Stimulated activated CD4-positive, alpha-beta T cell treated with anti-CD3 and anti-CD28 coated beads, Interleukin-15, amount 100 ng/mL, for 24 hours (primary cell): ENCODE data around the gene SMCO2.
A peak's percentile ranks its signal among the peaks of the same experiment; 100 is the strongest.

Experiments used
- DNase-seq: peaks from one replicate; pipeline ENCODE4 v3.0.0-alpha.2; 2020

Gene SMCO2

GRCh38 chr12:27446436-27446835 lies at the start of gene SMCO2:
Gene SMCO2, plus strand, starts transcription at chr12:27446736. Its CDS starts 23,896 bp downstream, at chr12:27470632.
- DNase-seq = no peak

GRCh38 chr12:27398466-27398865 lies 48.1 kb upstream of the SMCO2 start:
- DNase-seq = no peak

DNA sequence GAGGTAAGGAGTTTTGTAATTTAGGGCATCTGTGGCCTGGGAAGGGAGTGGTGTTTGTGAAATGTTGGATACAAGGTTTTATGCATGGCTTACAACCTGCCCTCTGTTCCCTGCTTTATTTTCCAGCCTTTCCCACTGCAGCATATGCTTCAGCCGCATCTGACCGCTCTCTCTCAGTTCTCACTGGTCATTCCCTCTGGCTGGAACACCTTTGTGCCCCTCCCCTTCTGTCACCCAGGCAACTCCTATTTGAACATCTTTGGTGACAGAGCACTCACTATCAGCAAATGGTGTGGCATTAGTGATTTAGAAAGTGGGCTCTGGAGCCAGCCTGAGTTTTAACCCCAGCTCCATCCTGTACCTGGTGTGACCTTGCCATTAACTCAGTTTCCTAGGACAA lies 47.5 kb upstream of the SMCO2 start:
- DNase-seq = no peak

DNA sequence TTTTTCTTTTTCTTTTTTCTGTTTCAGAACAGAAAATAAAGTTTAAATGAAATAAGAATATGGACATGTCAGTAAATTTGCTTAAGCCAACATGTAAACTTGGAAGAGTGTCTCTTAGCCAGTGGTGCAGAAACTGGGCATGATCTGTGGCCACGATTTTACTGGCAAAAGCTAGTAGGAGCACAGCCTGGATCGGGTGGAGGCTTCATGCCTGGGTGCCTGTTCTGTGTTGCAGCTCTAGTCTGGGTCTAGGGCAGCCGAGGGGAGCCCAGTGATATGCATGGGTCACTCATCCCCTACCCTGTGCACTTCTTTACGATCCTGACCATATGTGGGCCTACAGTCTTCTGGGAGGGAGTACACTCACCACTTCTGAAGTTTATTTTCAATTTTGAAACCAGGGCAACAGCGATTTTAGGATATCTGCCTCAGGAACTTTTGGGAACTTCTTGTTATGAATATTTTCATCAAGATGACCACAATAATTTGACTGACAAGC lies 45.6 kb upstream of the SMCO2 start:
- DNase-seq = no peak

- DNase-seq = no peak
Measured at GRCh38 chr12:27412047-27412446, 34.5 kb upstream of the SMCO2 start.

- no peak for DNase-seq
Measured at GRCh38 chr12:27422697-27423096, 23.8 kb upstream of the SMCO2 start.

DNA sequence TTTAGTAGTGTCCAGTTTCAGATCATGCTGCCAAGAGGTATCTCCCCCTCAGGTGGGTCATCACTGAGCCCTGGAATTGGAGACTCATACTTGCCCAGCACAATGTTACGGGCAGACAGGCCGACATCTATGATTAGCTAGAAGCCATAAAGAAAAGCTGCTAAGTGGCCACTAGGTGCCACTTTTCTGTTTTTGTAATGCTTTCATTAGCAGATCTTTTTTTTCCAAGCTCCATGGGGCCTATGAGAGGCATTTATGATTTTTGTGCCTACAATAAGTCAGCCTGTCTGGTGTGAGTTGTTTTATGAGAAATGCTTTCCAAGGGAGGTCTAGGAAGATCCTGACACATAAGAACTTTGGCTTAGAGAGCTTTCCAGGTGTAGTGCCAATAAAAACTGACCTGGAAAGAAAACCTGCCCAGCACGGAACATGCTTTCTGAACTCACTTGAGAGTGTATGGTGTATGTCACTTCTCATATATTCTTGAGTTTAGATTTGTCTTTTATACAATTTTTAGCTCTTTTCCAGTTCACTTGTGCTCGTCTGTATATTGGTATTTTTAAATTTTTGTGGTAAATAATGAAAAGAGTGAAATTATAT lies 21.8 kb upstream of the SMCO2 start:
- DNase-seq = no peak

DNA sequence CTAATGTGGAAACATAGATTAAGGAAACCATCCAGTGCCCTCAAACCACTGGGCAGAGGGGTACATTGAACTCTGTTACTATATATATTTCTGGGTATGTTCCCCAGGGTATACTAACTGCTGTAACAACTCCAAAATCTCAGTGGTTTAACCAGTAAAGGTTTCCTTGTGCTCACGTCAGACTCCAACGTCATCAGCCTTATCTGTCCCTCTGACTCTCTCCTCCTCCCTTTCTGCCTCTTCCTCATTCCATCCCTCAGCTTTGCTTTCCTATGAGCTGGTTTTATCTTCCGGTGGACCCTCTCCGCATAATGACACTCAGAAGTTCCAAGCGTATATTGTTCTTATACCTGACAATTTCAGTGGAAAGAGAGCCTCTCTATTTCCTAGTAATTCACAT lies 21.2 kb upstream of the SMCO2 start:
- DNase-seq = no peak

DNA sequence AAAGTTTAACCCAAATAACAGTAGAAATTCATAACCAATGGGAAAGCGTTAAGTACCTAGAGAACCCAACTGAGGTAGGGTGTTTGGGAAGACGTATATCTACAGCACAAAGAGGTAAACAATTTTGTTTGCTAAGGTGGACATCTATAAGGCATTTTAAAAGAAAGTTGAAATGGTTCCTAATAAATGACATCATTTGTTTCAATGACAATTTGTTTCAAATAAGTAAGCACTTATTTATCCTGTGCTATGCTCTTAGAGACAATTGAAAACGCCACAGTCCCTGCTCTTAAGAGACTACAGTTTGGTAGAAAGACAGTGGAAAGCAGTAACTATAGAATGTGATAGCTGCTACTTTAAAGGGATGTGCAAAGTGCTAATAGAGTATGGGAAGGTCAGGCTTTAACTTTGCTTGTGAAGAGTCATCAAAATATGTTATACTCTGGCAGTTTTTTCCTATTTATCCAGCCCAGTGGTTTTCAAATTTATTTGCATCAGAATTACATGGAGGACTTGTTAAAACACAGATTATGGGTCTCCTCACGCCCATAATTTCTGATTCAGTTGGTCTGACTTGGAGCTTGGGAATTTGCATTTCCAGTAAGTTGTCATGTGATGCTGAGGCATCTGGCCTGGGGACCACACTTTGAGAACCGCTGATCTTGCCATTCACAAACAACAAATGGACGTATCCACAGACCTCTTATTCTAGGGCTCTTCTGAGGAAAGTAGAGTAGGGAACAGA lies 19.6 kb upstream of the SMCO2 start:
- DNase-seq = no peak

DNA sequence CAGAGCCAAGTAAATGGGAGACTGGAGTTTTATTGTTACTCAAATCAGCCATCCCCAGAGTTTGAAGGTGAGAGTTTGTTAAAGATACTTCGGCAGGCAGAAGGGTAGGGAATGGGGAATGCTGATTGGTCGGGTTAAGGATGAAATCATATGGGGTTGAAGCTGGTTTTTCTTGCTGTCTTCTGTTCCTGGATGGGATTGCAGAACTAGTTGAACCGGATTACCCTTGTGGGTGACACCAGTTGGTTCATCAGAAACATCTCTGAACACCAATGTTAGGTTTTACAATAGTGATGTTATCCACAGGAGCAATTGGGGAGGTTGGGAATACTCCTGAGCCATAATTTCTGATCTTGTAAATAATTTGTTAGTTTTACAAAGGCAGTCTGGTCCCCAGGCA lies 18.7 kb upstream of the SMCO2 start:
- no peak for DNase-seq

DNA sequence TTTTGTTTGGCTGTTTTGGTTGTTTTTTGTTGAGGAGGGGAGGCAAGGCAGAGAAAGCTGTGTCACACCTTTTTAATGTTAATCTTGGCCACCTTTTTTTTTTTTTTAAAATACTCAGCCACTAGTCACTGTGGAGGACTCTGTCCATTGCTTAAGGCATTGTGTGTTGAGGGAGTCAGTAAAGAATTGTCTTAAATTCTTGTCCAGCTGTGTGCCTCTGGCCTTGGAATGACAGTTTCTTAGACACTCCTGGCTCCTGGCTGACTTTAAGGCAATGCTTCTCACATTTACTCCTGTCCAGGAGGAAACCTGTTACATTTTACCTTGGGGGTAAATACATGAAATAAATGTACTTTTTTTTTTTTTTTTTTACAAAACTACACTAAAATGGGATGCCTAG lies 18.1 kb upstream of the SMCO2 start:
- no peak for DNase-seq

- DNase-seq = no peak
Measured at GRCh38 chr12:27429606-27430005, 16.9 kb upstream of the SMCO2 start.

DNA sequence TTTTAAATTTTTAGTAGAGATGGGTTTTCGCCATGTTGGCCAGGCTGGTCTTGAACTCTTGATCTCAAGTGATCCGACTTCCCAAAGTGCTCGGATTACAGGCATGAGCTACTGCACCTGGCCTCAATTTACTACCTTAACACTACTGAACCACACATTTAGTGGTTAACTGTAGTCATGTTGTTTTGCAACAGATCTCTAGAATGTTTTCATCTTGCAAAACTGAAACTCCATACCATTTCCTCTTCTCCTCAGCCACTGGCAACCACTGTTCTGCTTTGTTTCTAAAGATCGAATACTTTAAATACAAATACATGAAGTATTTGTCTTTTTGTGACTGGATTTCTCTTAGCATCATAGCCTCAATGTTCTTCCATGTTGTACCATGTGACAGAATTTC lies 15.4 kb upstream of the SMCO2 start:
- DNase-seq = no peak

DNA sequence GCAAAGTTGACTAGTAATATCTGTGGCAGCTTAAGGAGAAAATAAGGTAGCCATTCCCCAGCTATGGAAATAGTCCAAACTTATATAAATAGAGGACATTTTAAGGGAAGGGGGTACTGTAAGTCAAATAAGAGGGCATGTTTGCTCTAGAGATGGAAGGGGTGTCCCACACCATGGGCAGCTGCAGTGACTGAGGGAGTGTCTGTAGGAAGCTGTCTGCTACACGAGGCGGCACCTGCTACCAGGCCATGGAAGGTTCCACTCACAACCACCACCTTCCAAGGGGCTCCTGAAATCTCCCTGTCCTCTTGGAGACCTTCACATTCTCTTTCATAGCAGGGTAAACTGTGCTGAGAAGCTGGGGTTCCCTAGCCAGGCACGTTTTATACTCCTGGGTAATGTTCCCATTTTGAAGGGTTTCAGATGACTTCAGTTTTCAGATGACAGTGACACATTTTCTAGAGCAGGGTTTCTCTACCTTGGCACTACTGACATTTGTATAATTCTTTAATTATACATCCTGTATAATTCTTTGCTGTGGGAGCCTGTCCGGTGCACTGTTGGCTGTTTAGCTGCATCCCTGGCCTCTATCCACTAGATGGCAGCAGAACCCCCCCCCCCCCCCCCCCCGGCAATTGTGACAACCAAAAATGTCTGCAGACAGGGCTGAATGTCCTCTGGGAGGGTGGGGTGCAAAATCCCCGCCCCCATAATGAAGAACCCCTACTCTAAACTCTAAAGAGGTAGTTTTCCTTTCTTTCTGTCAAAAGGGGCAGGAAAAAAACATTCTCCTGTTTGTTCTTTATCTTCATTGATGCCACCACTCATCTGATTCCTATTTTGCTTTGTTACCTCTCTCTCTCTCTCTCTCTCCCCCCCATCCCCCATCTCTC lies 11.6 kb upstream of the SMCO2 start:
- peak; percentile 16 for DNase-seq

DNA sequence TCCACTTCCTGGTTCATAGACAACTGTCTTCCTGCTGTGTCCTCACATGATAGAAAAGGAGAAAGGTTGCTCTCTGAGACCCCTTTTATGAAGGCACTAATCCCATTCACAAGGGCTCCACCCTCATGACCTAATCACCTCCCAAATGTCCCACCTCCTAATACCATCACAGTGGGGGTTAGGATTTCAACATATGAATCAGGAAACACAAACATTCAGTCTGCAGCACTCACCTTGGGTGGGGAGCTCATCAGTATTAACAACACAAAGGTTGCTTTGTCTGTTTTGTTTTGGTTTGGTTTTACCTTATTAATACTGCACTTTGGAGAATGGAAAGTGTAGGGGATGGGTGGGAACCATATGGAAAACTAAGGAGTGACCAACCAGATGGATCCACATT lies 10.5 kb upstream of the SMCO2 start:
- DNase-seq = no peak

- DNase-seq = no peak
Measured at GRCh38 chr12:27436768-27437167, 9.8 kb upstream of the SMCO2 start.

DNA sequence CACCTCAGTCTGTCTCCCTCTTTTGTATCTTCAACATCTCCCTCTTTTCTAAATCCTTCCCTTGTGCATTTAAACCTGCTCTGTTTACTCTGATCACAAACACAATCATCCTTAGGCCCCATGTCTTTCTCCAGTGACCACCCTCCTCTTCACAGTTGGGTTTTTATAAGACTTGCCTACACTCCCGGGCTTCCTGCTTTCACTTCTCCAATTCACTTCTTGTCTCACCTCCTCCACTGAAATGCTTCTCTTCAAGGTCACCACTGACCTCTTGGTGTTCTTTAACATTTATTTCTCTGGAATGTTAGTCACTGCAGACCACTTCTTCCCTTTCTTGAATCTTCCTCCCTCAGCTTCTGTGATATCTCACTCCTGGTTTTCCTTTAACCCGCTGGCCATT lies 8.7 kb upstream of the SMCO2 start:
- no peak for DNase-seq

GRCh38 chr12:27447761-27448160 lies 1.2 kb downstream of the SMCO2 start:
- DNase-seq = no peak

GRCh38 chr12:27449026-27449425 lies 2.5 kb downstream of the SMCO2 start:
- DNase-seq = no peak

DNA sequence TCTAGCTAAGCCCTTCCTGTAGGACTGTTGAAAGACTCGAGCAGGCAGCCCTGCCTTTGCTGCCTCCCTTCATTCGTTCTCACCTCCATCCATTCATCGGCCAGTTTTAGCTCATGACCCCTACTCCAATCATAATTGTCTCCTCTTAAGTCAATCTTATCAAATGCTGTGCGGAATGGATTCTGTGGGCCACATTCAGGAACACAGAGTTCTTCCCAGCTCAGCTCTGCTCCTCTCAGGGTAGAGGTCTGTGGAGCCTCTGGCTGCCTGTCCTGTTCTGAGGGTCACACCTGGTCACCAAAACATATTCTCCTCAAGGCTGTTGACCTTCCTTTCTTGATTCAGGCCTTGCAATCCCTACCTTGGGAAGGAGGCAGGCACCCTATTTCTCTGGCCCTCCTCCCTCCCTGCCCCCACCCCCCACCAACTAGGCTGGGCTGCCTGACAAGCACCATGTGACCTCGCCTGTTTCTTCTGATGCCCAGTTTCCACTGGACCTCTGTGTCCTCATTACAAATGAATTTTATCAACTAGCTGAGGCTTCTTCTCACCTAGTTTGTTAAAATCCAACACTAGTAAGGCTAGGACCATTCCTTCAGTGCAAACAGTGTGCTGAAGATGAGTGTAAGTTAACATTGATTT lies 3.5 kb downstream of the SMCO2 start:
- no peak for DNase-seq

GRCh38 chr12:27451036-27451825 lies 4.7 kb downstream of the SMCO2 start:
- no peak for DNase-seq

DNA sequence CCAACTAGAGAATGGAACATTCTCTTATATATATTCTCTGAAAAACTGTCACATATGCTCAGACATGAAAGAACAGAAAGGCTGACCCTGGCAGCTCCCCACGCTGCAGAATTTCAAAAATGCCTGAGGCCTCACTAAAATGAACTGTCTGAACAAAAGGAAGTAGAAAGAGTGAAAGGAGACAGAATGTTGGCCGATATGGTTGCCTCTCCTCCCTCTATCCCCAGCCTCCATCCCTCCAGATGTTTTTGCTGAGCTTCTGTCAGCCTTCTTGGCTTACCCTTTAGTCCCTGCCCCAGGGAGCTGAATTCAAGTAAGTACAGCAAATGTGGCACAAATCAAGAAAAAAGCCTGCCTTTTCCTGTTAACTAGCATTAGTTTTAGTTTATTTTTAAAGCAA lies 6.9 kb downstream of the SMCO2 start:
- DNase-seq = no peak
